ENCODE measurements around the gene DBT. TPM values are rescaled to one million over a fixed set of nuclear protein-coding genes. Genes with fewer than 3 reads are reported as not detected.

DBT gene
- polyA plus RNA-seq, 1 donor (not counting 4 experiments of a cell fraction or from before 2014, with no cell fraction given): 16.3 TPM

DNA sequence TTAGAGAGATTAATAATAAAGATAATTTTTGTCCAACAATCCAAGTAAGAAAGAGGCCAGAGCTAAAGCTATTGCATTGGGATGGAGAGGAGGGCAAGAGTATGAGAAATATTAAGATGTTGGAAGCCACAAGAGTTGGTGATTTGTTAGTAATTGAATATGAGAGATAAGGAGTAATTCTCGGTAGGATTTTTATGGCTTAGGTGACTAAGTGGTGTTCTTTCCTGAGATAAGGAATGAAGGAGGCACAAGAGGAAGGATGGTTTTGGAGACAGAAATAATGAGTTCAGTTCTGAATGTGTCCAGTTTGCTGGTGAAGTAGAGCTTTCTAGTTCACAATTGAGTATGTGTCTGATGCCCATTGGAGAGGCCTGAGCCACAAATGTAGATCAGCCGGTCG, 107.3 kb downstream of the DBT start:
- no peak for FAIRE-seq
- no peaks in the 10 kb centered on the region for H3K9me3 ChIP-seq (ENCODE audit: control insufficient read depth, low read depth, low read length)

DNA sequence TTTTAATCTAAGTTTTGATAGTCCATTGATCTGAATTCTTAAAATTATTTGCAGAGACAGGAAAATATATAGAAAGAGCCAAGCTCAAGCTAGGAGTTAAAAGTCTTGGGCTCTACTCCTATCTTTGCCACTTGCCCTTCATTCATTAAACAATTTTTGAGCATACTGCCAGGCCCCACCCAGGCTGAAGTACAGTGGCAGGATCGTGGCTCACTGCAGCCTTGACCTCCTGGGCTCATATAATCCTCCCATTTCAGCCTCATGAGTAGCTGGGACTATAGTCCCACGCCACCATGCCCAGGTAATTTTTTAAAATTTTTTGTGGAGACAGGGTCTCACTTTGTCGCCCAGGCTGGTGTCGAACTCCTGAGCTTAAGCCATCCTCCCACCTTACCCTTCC, 108.4 kb downstream of the DBT start:
- H3K4me3 ChIP-seq (ENCODE audit: control insufficient read depth in 2 of 3, extremely low read depth in 1 of 3, insufficient read depth in 2 of 3, low read depth in 1 of 3, low read length in 3 of 3): no peak overlapping the region
- TF ChIP-seq, protein P1, sequence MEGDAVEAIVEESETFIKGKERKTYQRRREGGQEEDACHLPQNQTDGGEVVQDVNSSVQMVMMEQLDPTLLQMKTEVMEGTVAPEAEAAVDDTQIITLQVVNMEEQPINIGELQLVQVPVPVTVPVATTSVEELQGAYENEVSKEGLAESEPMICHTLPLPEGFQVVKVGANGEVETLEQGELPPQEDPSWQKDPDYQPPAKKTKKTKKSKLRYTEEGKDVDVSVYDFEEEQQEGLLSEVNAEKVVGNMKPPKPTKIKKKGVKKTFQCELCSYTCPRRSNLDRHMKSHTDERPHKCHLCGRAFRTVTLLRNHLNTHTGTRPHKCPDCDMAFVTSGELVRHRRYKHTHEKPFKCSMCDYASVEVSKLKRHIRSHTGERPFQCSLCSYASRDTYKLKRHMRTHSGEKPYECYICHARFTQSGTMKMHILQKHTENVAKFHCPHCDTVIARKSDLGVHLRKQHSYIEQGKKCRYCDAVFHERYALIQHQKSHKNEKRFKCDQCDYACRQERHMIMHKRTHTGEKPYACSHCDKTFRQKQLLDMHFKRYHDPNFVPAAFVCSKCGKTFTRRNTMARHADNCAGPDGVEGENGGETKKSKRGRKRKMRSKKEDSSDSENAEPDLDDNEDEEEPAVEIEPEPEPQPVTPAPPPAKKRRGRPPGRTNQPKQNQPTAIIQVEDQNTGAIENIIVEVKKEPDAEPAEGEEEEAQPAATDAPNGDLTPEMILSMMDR (optimal IDR thresholded peaks at IDR 0.05 in 1 of 3, IDR thresholded peaks at IDR 0.05 in 1 of 3, conservative IDR thresholded peaks at IDR 0.05 in 1 of 3; ENCODE audit: extremely low read depth in 1 of 3, insufficient read depth in 2 of 3, low read length in 3 of 3): no peak
- H3K36me3 ChIP-seq (ENCODE audit: control insufficient read depth in 2 of 2, extremely low read depth in 1 of 2, insufficient read depth in 2 of 2, low read length in 2 of 2): peaks cover 14 to 21% of the 10 kb centered on the region in 2 experiments
- no peaks in the 10 kb centered on the region for H3K27me3 ChIP-seq (ENCODE audit: control insufficient read depth, extremely low read depth, insufficient read depth, low read length)
- H3K27ac ChIP-seq (ENCODE audit: control insufficient read depth, insufficient read depth, low read length): no peak overlapping the region
- FAIRE-seq: no peak
- no peak for DNase-seq (ENCODE audit: low read depth, low spot score)
- no peaks in the 10 kb centered on the region for H3K9me3 ChIP-seq (ENCODE audit: control insufficient read depth, low read depth, low read length)
- H3K9me1 ChIP-seq (ENCODE audit: control insufficient read depth, extremely low read depth, insufficient read depth, low read length): no peaks in the 10 kb centered on the region
- no peaks in the 10 kb centered on the region for H3K4me1 ChIP-seq (ENCODE audit: control insufficient read depth, extremely low read depth, insufficient read depth, low read length)
- dilution Hi-C loops (cut with MboI; ENCODE audit: extremely low pct_ligation_motif_present, low sequenced_read_pairs): no loop called here
- H2AFZ ChIP-seq (ENCODE audit: control insufficient read depth, low read length): no peak overlapping the region
- no peak overlapping the region for H3K9ac ChIP-seq (ENCODE audit: control insufficient read depth, extremely low read depth, insufficient read depth, low read length)
- no peaks in the 10 kb centered on the region for H4K20me1 ChIP-seq (ENCODE audit: control insufficient read depth, extremely low read depth, insufficient read depth, low read length)
- no peaks in the 10 kb centered on the region for H3K79me2 ChIP-seq (ENCODE audit: control insufficient read depth, insufficient read depth, low read length)
- no peak overlapping the region for H3K4me2 ChIP-seq (ENCODE audit: control insufficient read depth, extremely low read depth, insufficient read depth, low read depth, low read length)

More for the DNA sequence above, 107.3 kb downstream of the DBT start:
- H2AFZ ChIP-seq (ENCODE audit: control insufficient read depth, low read length): no peak overlapping the region
- H3K4me1 ChIP-seq (ENCODE audit: control insufficient read depth, extremely low read depth, insufficient read depth, low read length): no peaks in the 10 kb centered on the region
- peaks cover 14 to 21% of the 10 kb centered on the region in 2 experiments for H3K36me3 ChIP-seq (ENCODE audit: control insufficient read depth in 2 of 2, extremely low read depth in 1 of 2, insufficient read depth in 2 of 2, low read length in 2 of 2)
- H4K20me1 ChIP-seq (ENCODE audit: control insufficient read depth, extremely low read depth, insufficient read depth, low read length): no peaks in the 10 kb centered on the region
- DNase-seq (ENCODE audit: low read depth, low spot score): no peak
- no peak overlapping the region for H3K4me2 ChIP-seq (ENCODE audit: control insufficient read depth, extremely low read depth, insufficient read depth, low read depth, low read length)
- dilution Hi-C loops (cut with MboI; ENCODE audit: extremely low pct_ligation_motif_present, low sequenced_read_pairs): no loop called here
- H3K79me2 ChIP-seq (ENCODE audit: control insufficient read depth, insufficient read depth, low read length): no peaks in the 10 kb centered on the region
- H3K9ac ChIP-seq (ENCODE audit: control insufficient read depth, extremely low read depth, insufficient read depth, low read length): no peak overlapping the region
- H3K27me3 ChIP-seq (ENCODE audit: control insufficient read depth, extremely low read depth, insufficient read depth, low read length): no peaks in the 10 kb centered on the region
- H3K4me3 ChIP-seq (ENCODE audit: control insufficient read depth in 2 of 3, extremely low read depth in 1 of 3, insufficient read depth in 2 of 3, low read depth in 1 of 3, low read length in 3 of 3): no peak overlapping the region
- no peak overlapping the region for H3K27ac ChIP-seq (ENCODE audit: control insufficient read depth, insufficient read depth, low read length)
- no peak for TF ChIP-seq EZH2 (IDR thresholded peaks at IDR 0.05; ENCODE audit: low read length)
- H3K9me1 ChIP-seq (ENCODE audit: control insufficient read depth, extremely low read depth, insufficient read depth, low read length): no peaks in the 10 kb centered on the region

DNA sequence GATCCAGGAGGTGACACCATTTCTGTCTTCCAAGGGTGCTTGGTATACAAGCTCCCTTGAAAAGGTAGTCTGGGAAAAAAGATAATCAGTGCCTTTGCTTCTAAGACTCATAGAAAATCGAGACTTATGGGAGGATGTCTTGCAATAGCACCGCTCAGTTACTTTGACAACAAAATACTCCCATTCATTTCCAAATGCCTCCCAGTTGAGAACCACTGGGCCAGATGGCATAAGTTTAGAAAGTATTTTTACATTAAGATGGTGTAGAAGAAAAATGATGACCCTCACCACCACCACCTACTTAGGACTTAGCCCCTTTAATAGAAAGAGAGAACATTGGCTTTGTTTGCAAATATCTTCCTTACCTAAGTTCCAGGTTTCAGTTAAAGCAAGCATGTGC, 112.0 kb downstream of the DBT start:
- peaks cover 6 to 11% of the 10 kb centered on the region in 2 experiments for H3K36me3 ChIP-seq (ENCODE audit: control insufficient read depth in 2 of 2, extremely low read depth in 1 of 2, insufficient read depth in 2 of 2, low read length in 2 of 2)
- H3K9ac ChIP-seq (ENCODE audit: control insufficient read depth, extremely low read depth, insufficient read depth, low read length): no peak overlapping the region
- no peaks in the 10 kb centered on the region for H3K27me3 ChIP-seq (ENCODE audit: control insufficient read depth, extremely low read depth, insufficient read depth, low read length)
- no peak overlapping the region for H3K4me2 ChIP-seq (ENCODE audit: control insufficient read depth, extremely low read depth, insufficient read depth, low read depth, low read length)
- H3K4me3 ChIP-seq (ENCODE audit: control insufficient read depth in 2 of 3, extremely low read depth in 1 of 3, insufficient read depth in 2 of 3, low read depth in 1 of 3, low read length in 3 of 3): no peak overlapping the region
- H3K9me1 ChIP-seq (ENCODE audit: control insufficient read depth, extremely low read depth, insufficient read depth, low read length): no peaks in the 10 kb centered on the region
- H3K9me3 ChIP-seq (ENCODE audit: control insufficient read depth, low read depth, low read length): no peaks in the 10 kb centered on the region
- H3K27ac ChIP-seq (ENCODE audit: control insufficient read depth, insufficient read depth, low read length): no peak overlapping the region
- H2AFZ ChIP-seq (ENCODE audit: control insufficient read depth, low read length): no peak overlapping the region
- H3K4me1 ChIP-seq (ENCODE audit: control insufficient read depth, extremely low read depth, insufficient read depth, low read length): peaks cover 7% of the 10 kb centered on the region
- DNase-seq (ENCODE audit: low read depth, low spot score) (no peak), FAIRE-seq (no peak)
- dilution Hi-C loops (cut with MboI; ENCODE audit: extremely low pct_ligation_motif_present, low sequenced_read_pairs): no loop called here
- peaks cover 22% of the 10 kb centered on the region for H3K79me2 ChIP-seq (ENCODE audit: control insufficient read depth, insufficient read depth, low read length)
- TF ChIP-seq, protein P1 (optimal IDR thresholded peaks at IDR 0.05 in 1 of 3, IDR thresholded peaks at IDR 0.05 in 1 of 3, conservative IDR thresholded peaks at IDR 0.05 in 1 of 3; ENCODE audit: extremely low read depth in 1 of 3, insufficient read depth in 2 of 3, low read length in 3 of 3): no peak
- TF ChIP-seq EZH2 (IDR thresholded peaks at IDR 0.05; ENCODE audit: low read length): no peak
- H4K20me1 ChIP-seq (ENCODE audit: control insufficient read depth, extremely low read depth, insufficient read depth, low read length): no peaks in the 10 kb centered on the region

Measured in keratinocyte (primary cell).